ENCODE results near the gene SCAND1. TPM values are rescaled to one million over a fixed set of nuclear protein-coding genes. Genes with fewer than 3 reads are reported as not detected.

The SCAND1 gene
- total and polyA plus RNA-seq, 9 of the 15 experiments (the other 6 are each of a cell fraction or from before 2014, with no cell fraction given) = 0.08 to 94.0 (median 5.8) TPM

DNA sequence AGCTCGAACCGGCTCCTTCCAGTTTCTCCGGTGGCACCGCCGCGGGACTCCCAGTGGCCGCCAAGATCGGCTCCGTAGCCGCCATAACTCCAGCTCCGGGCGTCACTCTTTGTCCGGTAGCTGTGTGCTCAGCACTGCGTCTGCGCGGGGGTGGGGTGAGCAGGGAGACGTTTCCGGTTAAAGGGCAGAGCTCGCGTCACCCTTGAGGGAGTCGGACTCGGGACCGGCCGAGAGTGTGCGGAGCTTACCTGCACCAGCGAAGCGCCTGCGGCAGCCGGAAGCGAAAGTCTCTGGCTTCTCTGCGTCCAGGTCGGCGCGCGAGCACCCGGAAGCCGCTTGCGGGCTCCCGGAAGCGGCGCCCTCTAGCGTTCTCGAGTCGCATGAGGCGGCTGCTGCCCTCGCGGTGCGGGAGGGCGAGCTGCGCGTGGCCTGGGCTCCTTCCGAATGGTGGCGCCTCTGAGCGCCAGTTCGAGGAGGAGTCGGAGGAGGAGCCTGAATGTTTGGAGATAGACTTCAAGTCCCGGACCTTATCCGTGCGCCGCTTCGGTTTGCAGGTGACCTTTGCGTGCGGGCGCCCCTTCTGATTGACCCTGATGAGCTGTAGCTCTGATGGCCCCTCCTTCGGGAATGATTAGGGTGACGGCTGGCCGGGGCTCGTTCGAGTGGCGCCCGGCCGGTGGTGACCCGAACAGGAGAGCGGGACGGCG is at the start of gene SCAND1 (continued):
- TF ChIP-seq, protein P1, sequence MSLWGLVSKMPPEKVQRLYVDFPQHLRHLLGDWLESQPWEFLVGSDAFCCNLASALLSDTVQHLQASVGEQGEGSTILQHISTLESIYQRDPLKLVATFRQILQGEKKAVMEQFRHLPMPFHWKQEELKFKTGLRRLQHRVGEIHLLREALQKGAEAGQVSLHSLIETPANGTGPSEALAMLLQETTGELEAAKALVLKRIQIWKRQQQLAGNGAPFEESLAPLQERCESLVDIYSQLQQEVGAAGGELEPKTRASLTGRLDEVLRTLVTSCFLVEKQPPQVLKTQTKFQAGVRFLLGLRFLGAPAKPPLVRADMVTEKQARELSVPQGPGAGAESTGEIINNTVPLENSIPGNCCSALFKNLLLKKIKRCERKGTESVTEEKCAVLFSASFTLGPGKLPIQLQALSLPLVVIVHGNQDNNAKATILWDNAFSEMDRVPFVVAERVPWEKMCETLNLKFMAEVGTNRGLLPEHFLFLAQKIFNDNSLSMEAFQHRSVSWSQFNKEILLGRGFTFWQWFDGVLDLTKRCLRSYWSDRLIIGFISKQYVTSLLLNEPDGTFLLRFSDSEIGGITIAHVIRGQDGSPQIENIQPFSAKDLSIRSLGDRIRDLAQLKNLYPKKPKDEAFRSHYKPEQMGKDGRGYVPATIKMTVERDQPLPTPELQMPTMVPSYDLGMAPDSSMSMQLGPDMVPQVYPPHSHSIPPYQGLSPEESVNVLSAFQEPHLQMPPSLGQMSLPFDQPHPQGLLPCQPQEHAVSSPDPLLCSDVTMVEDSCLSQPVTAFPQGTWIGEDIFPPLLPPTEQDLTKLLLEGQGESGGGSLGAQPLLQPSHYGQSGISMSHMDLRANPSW (CRISPR knock-in tag; IDR thresholded peaks at IDR 0.05) = no peak
- TF ChIP-seq ZSCAN29 (IDR thresholded peaks at IDR 0.05) = 0 out of 2 replicates have a peak, but pooled peaks have one; percentile 37
- TF ChIP-seq ZNF436 (CRISPR knock-in tag; IDR thresholded peaks at IDR 0.05) = no peak
- TF ChIP-seq, protein P2, sequence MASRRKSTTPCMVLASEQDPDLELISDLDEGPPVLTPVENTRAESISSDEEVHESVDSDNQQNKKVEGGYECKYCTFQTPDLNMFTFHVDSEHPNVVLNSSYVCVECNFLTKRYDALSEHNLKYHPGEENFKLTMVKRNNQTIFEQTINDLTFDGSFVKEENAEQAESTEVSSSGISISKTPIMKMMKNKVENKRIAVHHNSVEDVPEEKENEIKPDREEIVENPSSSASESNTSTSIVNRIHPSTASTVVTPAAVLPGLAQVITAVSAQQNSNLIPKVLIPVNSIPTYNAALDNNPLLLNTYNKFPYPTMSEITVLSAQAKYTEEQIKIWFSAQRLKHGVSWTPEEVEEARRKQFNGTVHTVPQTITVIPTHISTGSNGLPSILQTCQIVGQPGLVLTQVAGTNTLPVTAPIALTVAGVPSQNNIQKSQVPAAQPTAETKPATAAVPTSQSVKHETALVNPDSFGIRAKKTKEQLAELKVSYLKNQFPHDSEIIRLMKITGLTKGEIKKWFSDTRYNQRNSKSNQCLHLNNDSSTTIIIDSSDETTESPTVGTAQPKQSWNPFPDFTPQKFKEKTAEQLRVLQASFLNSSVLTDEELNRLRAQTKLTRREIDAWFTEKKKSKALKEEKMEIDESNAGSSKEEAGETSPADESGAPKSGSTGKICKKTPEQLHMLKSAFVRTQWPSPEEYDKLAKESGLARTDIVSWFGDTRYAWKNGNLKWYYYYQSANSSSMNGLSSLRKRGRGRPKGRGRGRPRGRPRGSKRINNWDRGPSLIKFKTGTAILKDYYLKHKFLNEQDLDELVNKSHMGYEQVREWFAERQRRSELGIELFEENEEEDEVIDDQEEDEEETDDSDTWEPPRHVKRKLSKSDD (conservative IDR thresholded peaks at IDR 0.05; ENCODE audit: low read length) = 0 out of 2 replicates have a peak, but pooled peaks have one; percentile 40
- TF ChIP-seq POLR2H (tag; IDR thresholded peaks at IDR 0.05; ENCODE audit: low read depth) = peak; percentile 82
- no peak for TF ChIP-seq SRSF3 (IDR thresholded peaks at IDR 0.05; ENCODE audit: insufficient read depth, low read length)
- TF ChIP-seq SP2 (IDR thresholded peaks at IDR 0.05; ENCODE audit: extremely low read depth, low read depth, low read length, poor library complexity, severe bottlenecking) = peak; percentile 19
- TF ChIP-seq, protein P3, sequence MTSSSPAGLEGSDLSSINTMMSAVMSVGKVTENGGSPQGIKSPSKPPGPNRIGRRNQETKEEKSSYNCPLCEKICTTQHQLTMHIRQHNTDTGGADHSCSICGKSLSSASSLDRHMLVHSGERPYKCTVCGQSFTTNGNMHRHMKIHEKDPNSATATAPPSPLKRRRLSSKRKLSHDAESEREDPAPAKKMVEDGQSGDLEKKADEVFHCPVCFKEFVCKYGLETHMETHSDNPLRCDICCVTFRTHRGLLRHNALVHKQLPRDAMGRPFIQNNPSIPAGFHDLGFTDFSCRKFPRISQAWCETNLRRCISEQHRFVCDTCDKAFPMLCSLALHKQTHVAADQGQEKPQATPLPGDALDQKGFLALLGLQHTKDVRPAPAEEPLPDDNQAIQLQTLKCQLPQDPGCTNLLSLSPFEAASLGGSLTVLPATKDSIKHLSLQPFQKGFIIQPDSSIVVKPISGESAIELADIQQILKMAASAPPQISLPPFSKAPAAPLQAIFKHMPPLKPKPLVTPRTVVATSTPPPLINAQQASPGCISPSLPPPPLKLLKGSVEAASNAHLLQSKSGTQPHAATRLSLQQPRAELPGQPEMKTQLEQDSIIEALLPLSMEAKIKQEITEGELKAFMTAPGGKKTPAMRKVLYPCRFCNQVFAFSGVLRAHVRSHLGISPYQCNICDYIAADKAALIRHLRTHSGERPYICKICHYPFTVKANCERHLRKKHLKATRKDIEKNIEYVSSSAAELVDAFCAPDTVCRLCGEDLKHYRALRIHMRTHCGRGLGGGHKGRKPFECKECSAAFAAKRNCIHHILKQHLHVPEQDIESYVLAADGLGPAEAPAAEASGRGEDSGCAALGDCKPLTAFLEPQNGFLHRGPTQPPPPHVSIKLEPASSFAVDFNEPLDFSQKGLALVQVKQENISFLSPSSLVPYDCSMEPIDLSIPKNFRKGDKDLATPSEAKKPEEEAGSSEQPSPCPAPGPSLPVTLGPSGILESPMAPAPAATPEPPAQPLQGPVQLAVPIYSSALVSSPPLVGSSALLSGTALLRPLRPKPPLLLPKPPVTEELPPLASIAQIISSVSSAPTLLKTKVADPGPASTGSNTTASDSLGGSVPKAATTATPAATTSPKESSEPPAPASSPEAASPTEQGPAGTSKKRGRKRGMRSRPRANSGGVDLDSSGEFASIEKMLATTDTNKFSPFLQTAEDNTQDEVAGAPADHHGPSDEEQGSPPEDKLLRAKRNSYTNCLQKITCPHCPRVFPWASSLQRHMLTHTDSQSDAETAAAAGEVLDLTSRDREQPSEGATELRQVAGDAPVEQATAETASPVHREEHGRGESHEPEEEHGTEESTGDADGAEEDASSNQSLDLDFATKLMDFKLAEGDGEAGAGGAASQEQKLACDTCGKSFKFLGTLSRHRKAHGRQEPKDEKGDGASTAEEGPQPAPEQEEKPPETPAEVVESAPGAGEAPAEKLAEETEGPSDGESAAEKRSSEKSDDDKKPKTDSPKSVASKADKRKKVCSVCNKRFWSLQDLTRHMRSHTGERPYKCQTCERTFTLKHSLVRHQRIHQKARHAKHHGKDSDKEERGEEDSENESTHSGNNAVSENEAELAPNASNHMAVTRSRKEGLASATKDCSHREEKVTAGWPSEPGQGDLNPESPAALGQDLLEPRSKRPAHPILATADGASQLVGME (CRISPR knock-in tag; IDR thresholded peaks at IDR 0.05) = peak; percentile 38; the same call in 1 of the 2 replicates
- TF ChIP-seq SAFB2 (IDR thresholded peaks at IDR 0.05; ENCODE audit: borderline replicate concordance, low read depth, low read length, severe bottlenecking) = no peak
- no peak; the same call in 1 of the 2 replicates for TF ChIP-seq RAD51 (IDR thresholded peaks at IDR 0.05; ENCODE audit: borderline replicate concordance, low read depth)
- TF ChIP-seq TRIM24 (IDR thresholded peaks at IDR 0.05) = peak in 1 of 2 experiments; percentile 97; a peak in 2 of 4 replicates
- TF ChIP-seq ESRRA (IDR thresholded peaks at IDR 0.05; ENCODE audit: borderline replicate concordance, low read depth) = peak; percentile 93
- TF ChIP-seq, protein P4, sequence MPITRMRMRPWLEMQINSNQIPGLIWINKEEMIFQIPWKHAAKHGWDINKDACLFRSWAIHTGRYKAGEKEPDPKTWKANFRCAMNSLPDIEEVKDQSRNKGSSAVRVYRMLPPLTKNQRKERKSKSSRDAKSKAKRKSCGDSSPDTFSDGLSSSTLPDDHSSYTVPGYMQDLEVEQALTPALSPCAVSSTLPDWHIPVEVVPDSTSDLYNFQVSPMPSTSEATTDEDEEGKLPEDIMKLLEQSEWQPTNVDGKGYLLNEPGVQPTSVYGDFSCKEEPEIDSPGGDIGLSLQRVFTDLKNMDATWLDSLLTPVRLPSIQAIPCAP (CRISPR knock-in tag; IDR thresholded peaks at IDR 0.05; ENCODE audit: borderline replicate concordance) = no peak
- no peak for TF ChIP-seq CHCHD3 (CRISPR knock-in tag; IDR thresholded peaks at IDR 0.05)

Measured in K562 (cell line).